Body of pancreas (tissue), 4 donors: ENCODE measurements around the gene MRPS15.

Experiments
- POLR2A ChIP-seq, 3 donors: fragments of 450-650 bp; IDR thresholded peaks; one replicate each; pipeline ENCODE4 v1.6.1; 2016; ENCODE audit warnings: antibody characterized with exemption in 3 of 3, mild to moderate bottlenecking in 2 of 3
- TF ChIP-seq, protein P1 (sequence below), 7 experiments: fragments of 450-650 bp in 4 of 7; fragments of 200-600 bp in 3 of 7; sonication (generic) in 3 of 7; IDR thresholded peaks; one replicate each; pipeline ENCODE4 v1.5.1; 2016 to 2019; ENCODE audit warnings: antibody characterized with exemption in 7 of 7

DNA sequence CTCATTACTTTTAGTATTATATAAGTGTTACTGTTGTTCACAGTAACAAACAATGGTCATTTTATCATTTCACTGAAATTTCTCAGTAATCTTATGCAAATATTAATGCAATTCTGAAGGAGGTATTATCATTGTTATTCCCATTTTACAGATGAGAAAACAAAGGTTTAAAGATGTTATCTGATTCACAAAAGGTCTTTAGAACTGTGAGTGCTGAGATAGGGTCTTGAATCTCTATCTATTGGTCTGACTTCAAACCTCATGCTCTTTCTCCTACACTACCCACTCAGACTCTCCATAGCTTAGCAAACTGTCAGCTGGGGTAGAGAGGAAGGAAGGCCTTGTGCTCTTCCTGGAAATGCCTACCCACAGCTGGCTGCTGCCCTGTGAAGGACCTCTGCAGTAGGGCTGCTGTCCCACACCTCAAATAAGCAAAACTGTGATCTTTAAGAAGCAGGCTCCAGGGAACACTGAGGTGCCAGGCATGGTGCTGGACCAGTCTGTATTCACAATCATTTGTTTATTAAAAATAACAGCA lies 7.7 kb downstream of the MRPS15 start:
- no peak for TF ChIP-seq POLR2A (IDR thresholded peaks at IDR 0.05)
- TF ChIP-seq, protein P1, sequence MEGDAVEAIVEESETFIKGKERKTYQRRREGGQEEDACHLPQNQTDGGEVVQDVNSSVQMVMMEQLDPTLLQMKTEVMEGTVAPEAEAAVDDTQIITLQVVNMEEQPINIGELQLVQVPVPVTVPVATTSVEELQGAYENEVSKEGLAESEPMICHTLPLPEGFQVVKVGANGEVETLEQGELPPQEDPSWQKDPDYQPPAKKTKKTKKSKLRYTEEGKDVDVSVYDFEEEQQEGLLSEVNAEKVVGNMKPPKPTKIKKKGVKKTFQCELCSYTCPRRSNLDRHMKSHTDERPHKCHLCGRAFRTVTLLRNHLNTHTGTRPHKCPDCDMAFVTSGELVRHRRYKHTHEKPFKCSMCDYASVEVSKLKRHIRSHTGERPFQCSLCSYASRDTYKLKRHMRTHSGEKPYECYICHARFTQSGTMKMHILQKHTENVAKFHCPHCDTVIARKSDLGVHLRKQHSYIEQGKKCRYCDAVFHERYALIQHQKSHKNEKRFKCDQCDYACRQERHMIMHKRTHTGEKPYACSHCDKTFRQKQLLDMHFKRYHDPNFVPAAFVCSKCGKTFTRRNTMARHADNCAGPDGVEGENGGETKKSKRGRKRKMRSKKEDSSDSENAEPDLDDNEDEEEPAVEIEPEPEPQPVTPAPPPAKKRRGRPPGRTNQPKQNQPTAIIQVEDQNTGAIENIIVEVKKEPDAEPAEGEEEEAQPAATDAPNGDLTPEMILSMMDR (IDR thresholded peaks at IDR 0.05): no peak
